Caco-2 (cell line): ENCODE measurements around the gene MED26. TPM values are rescaled to one million over a fixed set of nuclear protein-coding genes. Genes with fewer than 3 reads are reported as not detected.

ENCODE experiments used
- BruUV-seq: library from RNA; stranded (reverse); fragments of 400-500 nt; replicated peaks from 2 replicates; lab custom pipeline; 2021; lab: Mats Ljungman, UMichigan
- CTCF ChIA-PET: fragments of 300-600 bp; sonication (Branson Sonifier 250); formaldehyde crosslinking; loops from one replicate; lab custom pipeline; 2022; ENCODE audit warnings: antibody characterized with exemption; lab: Charles Lee
- POLR2A ChIA-PET: fragments of 300-600 bp; sonication (Branson Sonifier 250); formaldehyde crosslinking; loops from one replicate; lab custom pipeline; 2022; ENCODE audit warnings: antibody characterized with exemption; lab: Charles Lee
- DNase-seq, 2 experiments: peaks; one replicate each; pipeline versions ENCODE4 v3.0.0 to v3.0.0-alpha.2; 2020 to 2022
- H3K27me3 ChIP-seq: replicated peaks from 2 replicates; pipeline ENCODE4 v1.6.0; 2011; ENCODE audit warnings: low read length; ENCODE audit not compliant: control insufficient read depth, insufficient read depth
- H3K36me3 ChIP-seq: 2 replicates; pipeline ENCODE4 v1.5.1; 2011; ENCODE audit warnings: low read length; ENCODE audit not compliant: control insufficient read depth, insufficient read depth
- H3K4me1 ChIP-seq: fragments of 250-450 bp; sonication (Bioruptor Pico); 2 replicates; pipeline ENCODE4 v1.5.1; 2020; ENCODE audit warnings: mild to moderate bottlenecking
- H3K4me3 ChIP-seq: 2 replicates; pipeline ENCODE4 v1.5.1; 2011; ENCODE audit warnings: low read depth, mild to moderate bottlenecking, control low read depth, low read length
- H3K9me3 ChIP-seq: fragments of 250-450 bp; sonication (Bioruptor Pico); 2 replicates; pipeline ENCODE4 v1.5.1; 2020; ENCODE audit warnings: mild to moderate bottlenecking, moderate library complexity
- H3K27ac Mint-ChIP-seq: one replicate; pipeline ENCODE4 v1.8.0; 2022; ENCODE audit warnings: mixed read lengths; ENCODE audit not compliant: unreplicated experiment
- H3K27me3 Mint-ChIP-seq: one replicate; pipeline ENCODE4 v1.8.0; 2022; ENCODE audit warnings: mixed read lengths; ENCODE audit not compliant: insufficient read depth, unreplicated experiment
- H3K36me3 Mint-ChIP-seq: one replicate; pipeline ENCODE4 v1.8.0; 2022; ENCODE audit warnings: mild to moderate bottlenecking, mixed read lengths; ENCODE audit not compliant: insufficient read depth, unreplicated experiment
- H3K4me1 Mint-ChIP-seq: one replicate; pipeline ENCODE4 v1.8.0; 2022; ENCODE audit warnings: low read depth, mixed read lengths; ENCODE audit not compliant: unreplicated experiment
- H3K4me3 Mint-ChIP-seq: one replicate; pipeline ENCODE4 v1.8.0; 2022; ENCODE audit warnings: mild to moderate bottlenecking, moderate library complexity, mixed read lengths; ENCODE audit not compliant: unreplicated experiment
- H3K9me3 Mint-ChIP-seq: one replicate; pipeline ENCODE4 v1.8.0; 2022; ENCODE audit warnings: mixed read lengths; ENCODE audit not compliant: unreplicated experiment
- intact Hi-C: fragments of 100-400 bp; cut with micrococcal nuclease; formaldehyde crosslinking; loops from one replicate; pipeline ENCODE4 v1.10.0; 2022; ENCODE audit not compliant: unreplicated experiment
- total RNA-seq: library from RNA; stranded (reverse); gene quantifications from 2 replicates; pipeline ENCODE4 v1.2.3, GENCODE V29; 2022
- TF ChIP-seq, protein P1 (sequence below), 2 experiments: fragments of 200-600 bp in 1 of 2; IDR thresholded peaks; 1 replicate in 1 of 2; 2 replicates in 1 of 2; pipeline versions ENCODE4 v1.5.1 to v1.8.0; 2011 to 2022; ENCODE audit warnings: antibody characterized with exemption in 1 of 2, control low read depth in 1 of 2, inconsistent platforms in 1 of 2, low read depth in 1 of 2, low read length in 1 of 2, mild to moderate bottlenecking in 1 of 2, moderate library complexity in 1 of 2; ENCODE audit not compliant: insufficient read depth in 1 of 2, severe bottlenecking in 1 of 2, unreplicated experiment in 1 of 2

The MED26 gene
- total RNA-seq, 1 experiment from 2014 or later: 11.4 TPM

DNA sequence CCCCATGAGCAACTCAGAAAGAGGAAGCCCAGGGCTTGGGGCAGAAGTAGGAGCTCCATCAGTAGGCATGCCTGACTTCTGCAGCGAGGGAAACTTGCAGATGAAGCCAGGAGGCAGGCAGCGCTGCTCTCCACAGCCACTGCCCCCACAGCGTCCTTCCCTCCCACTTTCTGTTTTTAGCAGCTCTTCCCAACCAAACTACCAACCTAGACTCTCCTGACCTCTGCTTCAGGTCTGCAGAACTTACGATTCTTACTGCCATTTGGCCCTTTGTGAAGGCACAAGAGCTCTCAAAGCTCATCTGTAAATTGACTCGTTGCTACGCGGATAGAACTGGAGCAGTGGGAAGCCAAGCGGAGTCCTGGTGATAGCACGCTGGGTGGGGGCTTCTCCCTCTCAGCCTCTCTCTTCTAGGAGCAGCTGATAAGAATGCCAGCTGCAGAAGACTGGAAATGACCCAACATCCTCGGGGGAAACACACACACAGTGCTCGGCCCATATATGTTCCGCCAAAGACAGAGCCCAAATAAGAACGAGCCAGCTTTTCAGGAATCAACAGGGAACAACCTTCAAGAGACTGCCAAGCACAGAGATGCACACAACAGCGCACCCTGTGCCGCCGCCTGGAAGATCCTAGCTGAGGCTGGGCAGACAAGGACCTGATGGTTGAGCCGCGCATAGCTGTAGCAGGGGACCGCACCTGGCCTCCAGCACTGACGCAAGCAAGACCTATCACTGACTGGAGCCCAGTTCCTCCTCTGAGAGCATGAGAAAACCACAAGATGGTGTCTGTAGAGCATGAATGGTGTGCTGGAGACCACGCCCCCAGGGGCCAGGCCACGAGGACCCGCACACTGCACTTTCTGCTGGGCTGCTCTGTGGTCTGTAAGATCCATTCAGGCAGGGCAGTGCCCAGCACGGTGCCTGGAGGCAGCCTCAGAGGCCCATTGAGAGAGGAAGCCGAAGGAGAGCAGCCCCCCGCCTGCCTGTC, 39.9 kb downstream of the MED26 start:
- no peak for DNase-seq
- no peaks in the 10 kb centered on the region for H3K27me3 Mint-ChIP-seq
- ChIA-PET POLR2A (no interaction called here), CTCF (no interaction called here)
- H3K4me3 Mint-ChIP-seq: no peak overlapping the region
- Histone ChIP-seq H3K27me3 (no peaks in the 10 kb centered on the region), H3K4me1 (0 out of 2 replicates have a peak, but pooled peaks cover 5% of the 10 kb centered on the region), H3K9me3 (no peaks in the 10 kb centered on the region), H3K36me3 (no peaks in the 10 kb centered on the region), H3K4me3 (no peak overlapping the region)
- intact Hi-C loops: no loop called here
- no peaks in the 10 kb centered on the region for H3K9me3 Mint-ChIP-seq
- BruUV-seq: no TSS peak
- no peaks in the 10 kb centered on the region for H3K36me3 Mint-ChIP-seq
- TF ChIP-seq, protein P1, sequence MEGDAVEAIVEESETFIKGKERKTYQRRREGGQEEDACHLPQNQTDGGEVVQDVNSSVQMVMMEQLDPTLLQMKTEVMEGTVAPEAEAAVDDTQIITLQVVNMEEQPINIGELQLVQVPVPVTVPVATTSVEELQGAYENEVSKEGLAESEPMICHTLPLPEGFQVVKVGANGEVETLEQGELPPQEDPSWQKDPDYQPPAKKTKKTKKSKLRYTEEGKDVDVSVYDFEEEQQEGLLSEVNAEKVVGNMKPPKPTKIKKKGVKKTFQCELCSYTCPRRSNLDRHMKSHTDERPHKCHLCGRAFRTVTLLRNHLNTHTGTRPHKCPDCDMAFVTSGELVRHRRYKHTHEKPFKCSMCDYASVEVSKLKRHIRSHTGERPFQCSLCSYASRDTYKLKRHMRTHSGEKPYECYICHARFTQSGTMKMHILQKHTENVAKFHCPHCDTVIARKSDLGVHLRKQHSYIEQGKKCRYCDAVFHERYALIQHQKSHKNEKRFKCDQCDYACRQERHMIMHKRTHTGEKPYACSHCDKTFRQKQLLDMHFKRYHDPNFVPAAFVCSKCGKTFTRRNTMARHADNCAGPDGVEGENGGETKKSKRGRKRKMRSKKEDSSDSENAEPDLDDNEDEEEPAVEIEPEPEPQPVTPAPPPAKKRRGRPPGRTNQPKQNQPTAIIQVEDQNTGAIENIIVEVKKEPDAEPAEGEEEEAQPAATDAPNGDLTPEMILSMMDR (IDR thresholded peaks at IDR 0.05; ENCODE audit: insufficient read depth in 1 of 2, low read depth in 1 of 2, low read length in 1 of 2, severe bottlenecking in 1 of 2, unreplicated experiment in 1 of 2): no peak
- no peak overlapping the region for H3K27ac Mint-ChIP-seq
- H3K4me1 Mint-ChIP-seq: no peaks in the 10 kb centered on the region

- H3K27me3 ChIP-seq: no peaks in the 10 kb centered on the region
- H3K9me3 Mint-ChIP-seq: no peaks in the 10 kb centered on the region
- BruUV-seq: no TSS peak
- H3K36me3 Mint-ChIP-seq: no peaks in the 10 kb centered on the region
- TF ChIP-seq, protein P1 (IDR thresholded peaks at IDR 0.05; ENCODE audit: insufficient read depth in 1 of 2, low read depth in 1 of 2, low read length in 1 of 2, severe bottlenecking in 1 of 2, unreplicated experiment in 1 of 2): no peak
- 0 out of 2 replicates have a peak, but pooled peaks cover 5% of the 10 kb centered on the region for H3K4me1 ChIP-seq
- intact Hi-C loops: no loop called here
- DNase-seq: no peak
- no peak overlapping the region for H3K4me3 Mint-ChIP-seq
- POLR2A ChIA-PET: no interaction called here
- H3K4me1 Mint-ChIP-seq: no peaks in the 10 kb centered on the region
- no peak overlapping the region for H3K27ac Mint-ChIP-seq
- no peak overlapping the region for H3K4me3 ChIP-seq
- no peaks in the 10 kb centered on the region for H3K9me3 ChIP-seq
- no peaks in the 10 kb centered on the region for H3K27me3 Mint-ChIP-seq
- CTCF ChIA-PET: no interaction called here
- H3K36me3 ChIP-seq: no peaks in the 10 kb centered on the region
Measured at GRCh38 chr19:16586991-16587832, 40.8 kb downstream of the MED26 start.

GRCh38 chr19:16586477-16586871, 41.5 kb downstream of the MED26 start:
- H3K27ac Mint-ChIP-seq: no peak overlapping the region
- Histone ChIP-seq H3K9me3 (no peaks in the 10 kb centered on the region), H3K27me3 (no peaks in the 10 kb centered on the region), H3K4me3 (no peak overlapping the region), H3K4me1 (0 out of 2 replicates have a peak, but pooled peaks cover 5% of the 10 kb centered on the region), H3K36me3 (no peaks in the 10 kb centered on the region)
- intact Hi-C loops: no loop called here
- TF ChIP-seq, protein P1 (IDR thresholded peaks at IDR 0.05; ENCODE audit: insufficient read depth in 1 of 2, low read depth in 1 of 2, low read length in 1 of 2, severe bottlenecking in 1 of 2, unreplicated experiment in 1 of 2): no peak
- H3K36me3 Mint-ChIP-seq: no peaks in the 10 kb centered on the region
- DNase-seq: no peak
- no TSS peak for BruUV-seq
- ChIA-PET CTCF (no interaction called here), POLR2A (no interaction called here)
- H3K27me3 Mint-ChIP-seq: no peaks in the 10 kb centered on the region
- H3K9me3 Mint-ChIP-seq: no peaks in the 10 kb centered on the region
- H3K4me3 Mint-ChIP-seq: no peak overlapping the region
- no peaks in the 10 kb centered on the region for H3K4me1 Mint-ChIP-seq
